Measurements from ENCODE around the gene RPS4Y2.

The RPS4Y2 gene

DNA sequence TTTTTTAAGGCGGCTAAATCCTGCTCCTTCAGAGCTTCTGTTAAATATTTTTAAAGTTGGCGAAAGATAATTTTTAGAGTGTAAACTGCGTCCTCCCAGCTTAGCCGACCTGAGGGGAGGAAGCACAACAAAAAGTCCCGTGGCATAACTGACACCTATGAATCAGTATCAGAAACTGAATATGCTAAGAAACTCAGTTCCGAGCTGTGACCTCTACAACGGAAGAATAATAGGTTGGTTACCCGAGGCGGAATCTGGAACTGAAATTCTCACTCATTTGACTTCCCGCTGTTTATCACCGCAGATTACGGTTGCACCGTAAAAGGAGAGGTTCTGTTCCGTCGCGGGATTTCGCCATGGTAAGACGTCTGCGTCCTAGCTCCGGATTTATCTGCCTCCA lies at the start of gene RPS4Y2:
RPS4Y2 (plus strand) TSS at position 301 of the 400 bp plus-strand sequence; CDS start at position 357, 56 bp downstream.
- DNase-seq = no peak

DNA sequence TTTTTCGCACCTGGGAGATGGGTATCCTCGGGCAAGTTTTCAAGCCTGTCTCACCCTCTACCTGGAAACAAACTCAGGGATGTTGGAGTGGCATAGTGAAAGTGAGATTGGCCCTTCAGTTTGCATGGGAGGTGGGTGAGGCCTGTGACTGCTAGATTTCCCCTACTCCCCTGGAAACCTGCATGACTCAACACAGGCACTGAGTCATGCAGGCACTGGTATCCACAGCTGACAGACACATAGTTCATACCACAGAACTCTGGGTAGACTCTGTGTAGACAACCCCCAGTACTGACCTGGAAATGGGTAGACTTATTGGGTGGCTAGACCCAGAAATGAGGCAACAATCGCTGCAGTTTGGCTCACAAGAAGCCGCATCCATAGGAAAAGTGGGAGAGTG lies 41.5 kb upstream of the RPS4Y2 start:
- no peak for DNase-seq

DNA sequence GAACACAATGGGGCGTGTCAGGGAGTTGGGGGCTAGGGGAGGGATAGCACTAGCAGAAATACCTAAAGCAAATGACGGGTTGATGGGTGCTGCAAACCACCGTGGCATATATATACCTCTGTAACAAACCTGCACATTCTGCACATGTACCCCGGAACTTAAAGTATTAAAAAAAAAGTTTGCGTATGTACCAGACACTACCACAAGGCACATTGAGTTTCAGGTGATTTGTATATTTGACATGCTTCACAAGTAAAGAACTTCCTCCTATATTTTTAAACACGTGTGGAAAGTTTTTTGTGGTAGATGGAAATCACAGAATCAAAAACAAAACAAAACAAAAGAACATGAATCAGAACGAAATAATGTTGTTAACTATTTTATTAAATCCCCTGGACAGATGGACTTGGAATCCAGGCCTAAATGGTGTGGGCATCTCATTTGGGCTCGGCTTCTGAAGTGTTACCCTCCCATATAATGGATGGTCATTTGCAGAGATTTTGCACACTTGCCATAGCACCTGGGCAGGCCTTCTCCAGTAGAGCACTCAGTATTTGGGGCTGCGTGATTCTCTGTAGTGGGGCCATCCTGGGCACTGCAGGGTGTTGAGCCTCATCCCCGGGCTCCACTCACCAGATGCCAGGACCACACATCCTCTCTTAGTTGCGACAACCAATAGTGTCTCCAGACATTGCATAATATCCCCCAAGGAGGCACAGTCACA lies 29.6 kb upstream of the RPS4Y2 start:
- DNase-seq = no peak

DNA sequence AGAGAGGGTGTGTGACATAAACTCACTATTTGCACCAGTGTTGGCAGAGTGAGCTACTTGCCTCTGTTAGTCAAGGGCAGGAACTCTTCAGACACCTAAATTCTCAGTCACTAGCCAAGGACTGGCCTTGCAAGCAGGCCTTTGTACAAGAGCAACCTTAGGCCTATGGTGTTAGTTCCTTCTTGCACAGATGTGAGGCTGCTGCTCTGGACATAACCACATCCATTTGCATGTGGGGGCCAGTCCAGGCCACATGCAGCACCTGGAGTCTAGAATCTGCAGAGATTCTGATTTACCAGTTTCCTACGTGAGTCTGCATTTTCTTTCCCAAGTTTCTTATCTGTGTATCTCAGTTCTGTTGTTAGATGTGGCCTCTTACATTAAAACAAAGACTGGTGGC lies 20.7 kb upstream of the RPS4Y2 start:
- DNase-seq = no peak

DNA sequence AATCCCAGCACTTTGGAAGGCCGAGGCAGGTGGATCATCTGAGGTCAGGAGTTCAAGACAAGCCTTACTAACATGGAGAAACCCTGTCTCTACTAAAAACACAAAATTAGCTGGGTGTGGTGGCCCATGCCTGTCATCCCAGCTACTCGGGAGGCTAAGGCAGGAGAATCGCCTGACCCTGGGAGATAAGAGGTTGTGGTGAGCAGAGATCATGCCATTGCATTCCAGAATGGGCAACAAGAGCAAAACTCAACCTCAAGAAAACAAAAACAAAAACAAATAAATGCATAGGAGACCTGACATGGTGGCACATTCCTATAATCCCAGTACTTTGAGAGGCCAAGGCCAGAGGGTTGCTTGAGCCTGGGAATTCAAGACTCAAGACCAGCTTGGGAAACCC lies 16.1 kb upstream of the RPS4Y2 start:
- DNase-seq = no peak

DNA sequence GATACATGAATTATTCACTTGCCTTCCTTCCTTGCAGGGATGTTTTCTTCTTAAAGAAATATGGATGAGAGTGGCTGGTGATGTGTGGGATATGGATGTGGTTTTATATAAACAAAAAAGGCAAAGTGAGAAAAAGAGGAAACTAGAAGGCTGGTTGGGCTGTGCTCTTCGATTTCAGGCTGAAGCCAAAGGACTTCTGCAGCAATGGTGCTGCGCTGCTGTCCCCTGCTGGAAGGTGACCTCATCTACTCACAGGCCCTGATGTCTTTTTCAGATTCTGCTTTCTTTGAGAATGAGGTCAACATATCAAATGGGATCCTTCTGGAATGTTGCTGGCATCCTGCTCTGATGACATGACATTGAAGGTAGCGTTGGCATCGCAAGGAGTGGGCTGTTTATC lies 15.3 kb upstream of the RPS4Y2 start:
- DNase-seq = no peak

DNA sequence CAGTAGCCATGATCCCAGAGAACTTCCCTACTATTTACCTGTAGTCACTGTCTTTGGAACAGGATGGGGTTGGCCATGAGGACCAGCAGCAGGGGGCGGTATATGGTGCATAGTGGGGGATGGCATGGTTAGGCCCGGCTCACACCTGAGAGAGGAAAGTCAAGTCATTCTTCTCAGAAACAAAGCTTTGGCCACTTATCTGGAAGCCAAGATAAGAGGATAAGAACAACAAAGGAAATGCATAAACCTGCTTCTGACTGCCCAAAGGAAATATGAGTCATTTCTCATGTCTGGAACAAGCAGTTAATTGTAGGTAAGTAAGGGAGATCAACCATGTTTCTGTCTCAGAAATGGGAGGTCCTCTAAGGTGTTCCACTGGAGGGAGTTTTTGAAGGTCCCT lies 10.8 kb upstream of the RPS4Y2 start:
- no peak for DNase-seq

DNA sequence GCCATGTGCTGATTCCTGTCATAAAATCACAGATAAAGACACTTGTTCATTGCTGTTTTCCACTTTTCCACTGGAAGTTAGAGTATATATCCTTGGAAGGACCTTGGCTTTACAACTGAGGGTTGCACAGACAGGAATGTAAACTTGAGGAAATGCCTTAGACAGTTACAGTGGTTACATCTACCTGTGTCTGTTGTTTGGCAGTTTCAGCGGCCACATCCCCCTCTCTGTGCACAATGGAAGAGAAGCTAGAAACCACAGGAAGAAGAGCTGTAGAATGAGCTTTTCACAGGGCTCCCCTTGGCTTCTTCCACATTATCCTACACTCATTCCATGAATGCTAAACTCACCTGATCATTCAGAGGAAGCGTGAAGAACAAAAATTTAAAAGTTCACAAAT lies 9.0 kb upstream of the RPS4Y2 start:
- DNase-seq = no peak

DNA sequence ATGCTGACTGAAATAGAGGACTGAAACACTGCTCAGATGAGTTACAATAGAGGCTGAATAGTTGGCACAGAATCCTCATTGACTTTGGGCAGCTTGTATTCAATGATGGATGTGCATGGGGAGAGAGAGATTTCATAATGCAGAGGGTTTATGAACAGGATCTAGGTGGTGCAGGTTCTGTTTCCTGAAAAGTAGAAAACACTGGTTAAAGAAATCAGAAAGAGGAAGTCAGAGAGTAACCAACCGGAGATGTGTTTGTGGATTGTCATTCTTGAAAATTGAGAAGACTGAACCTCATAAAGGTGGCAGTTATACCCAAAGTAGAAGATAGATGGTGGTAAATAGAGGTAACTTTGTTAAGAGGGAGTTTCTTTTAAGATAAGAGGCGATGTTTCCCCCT lies 8.0 kb downstream of the RPS4Y2 start:
- no peak for DNase-seq

DNA sequence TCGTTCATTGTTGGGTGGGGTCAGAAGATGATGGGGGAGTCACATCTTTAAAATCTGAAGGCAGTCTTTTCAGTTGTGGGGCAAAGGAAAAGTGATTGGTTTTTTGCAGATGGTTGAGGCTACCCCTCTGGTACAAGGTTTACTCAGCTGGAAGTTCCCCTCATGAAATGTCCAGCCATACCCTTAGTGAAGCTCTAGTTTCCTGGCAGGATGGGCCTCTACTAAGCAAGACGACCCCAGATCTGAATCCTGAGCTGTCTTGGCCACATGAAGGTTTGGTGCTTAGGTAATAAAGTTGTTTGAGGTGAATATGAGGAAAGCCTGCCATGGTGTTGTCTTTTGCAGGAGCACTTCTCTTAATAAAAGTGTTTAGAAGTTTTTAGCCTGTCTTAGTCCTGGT lies 9.2 kb downstream of the RPS4Y2 start:
- DNase-seq = no peak

DNA sequence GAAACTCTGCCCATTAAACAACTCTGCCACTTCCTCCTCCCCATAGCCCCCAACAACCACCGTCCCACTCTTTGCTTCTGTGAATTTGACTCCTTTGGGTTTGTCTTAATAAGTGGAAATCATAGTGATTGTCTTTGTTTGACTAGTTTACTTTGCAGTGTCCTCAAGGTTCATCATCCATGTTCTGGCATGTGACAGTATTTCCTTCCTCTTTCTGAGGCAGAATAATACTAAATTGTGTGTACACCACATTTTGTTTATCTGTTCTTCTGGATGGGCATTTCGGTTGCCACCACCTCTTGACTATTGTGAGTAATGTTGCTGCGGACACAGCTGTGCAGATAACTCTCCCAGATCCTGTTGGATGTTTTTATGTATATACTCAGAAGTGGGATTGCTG lies 14.8 kb downstream of the RPS4Y2 start:
- DNase-seq = no peak

DNA sequence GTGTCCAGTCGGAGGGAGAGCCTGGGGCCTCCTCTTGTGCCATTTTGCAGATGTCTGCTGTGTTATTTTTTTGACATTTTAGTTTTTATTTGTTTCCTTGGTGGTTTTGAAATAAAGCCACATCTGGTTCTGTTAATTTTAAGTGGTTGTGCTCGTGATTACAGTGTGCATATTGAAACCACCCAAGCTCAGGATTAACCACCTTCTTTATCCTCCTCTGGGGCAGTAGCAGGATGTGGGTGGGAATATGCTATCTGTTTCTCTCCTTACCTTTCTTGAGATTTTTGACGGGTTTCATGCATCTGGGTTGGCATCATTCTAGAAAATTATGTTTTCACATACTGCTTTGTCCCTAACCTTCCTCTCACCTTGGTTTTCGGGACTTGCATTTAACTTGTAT lies 20.2 kb downstream of the RPS4Y2 start:
- DNase-seq = no peak

DNA sequence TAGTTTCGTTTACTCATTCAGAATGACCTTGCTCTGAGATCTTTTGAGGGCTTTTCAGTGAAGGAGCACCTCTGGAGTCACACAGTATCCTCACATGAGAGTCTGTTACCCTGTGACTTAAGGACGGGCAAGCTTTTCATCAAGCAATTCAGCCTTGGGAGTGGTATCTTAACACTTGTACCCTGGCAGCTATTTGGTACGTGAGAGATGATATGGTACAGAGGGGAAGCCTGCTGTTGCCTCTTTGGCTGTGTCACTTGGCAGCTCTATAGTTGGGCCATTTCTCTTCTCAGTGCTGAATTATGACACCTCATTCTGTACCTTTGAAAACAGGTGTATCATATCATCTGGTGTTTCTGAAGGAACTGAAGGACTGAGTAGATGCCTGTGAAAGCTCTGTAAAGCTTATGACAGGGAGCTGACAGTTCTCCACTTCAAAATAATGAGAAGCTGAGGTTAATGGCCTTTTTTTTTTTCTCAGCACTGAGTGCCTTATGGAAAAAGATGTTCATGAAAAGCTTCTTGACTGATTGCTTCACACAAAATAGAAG lies 24.3 kb downstream of the RPS4Y2 start:
- DNase-seq = no peak

DNA sequence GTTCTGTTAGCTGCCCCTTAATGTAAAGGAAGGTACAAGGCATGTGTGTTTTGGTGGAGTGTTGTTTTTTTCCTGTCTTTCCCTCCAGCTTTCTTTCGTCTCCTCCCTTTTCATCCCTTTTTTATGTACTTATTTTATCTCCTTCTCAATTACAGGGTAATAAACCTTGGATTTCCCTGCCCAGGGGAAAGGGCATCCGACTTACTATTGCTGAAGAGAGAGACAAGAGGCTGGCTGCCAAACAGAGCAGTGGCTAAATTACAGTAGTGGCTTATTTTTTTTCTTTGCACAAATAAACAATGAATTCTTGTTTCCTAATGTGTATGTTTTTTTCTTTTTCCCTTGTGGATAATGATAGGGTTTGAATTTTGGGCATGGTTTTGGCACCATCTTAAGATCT lies 24.9 kb downstream of the RPS4Y2 start:
- DNase-seq = no peak

DNA sequence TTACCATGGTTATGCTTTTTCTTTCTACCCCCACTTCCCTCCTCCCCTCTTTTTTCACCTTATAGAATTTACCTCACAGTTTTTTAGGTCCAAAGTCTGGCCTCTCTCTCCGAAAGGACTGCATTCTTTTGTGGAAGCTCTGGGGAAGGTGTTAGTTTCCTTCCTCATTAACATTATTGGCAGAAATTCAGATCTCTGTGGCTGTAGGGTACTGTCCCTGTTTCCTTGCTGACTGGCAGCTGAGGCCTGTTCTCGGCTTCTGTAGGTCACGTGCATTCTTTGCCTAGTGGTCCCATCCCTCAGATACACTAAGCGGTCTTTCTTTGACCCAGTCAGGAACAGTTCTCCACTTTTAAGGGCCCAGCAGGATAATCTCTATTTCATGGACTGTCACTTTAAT lies 25.5 kb downstream of the RPS4Y2 start:
- DNase-seq = no peak

DNA sequence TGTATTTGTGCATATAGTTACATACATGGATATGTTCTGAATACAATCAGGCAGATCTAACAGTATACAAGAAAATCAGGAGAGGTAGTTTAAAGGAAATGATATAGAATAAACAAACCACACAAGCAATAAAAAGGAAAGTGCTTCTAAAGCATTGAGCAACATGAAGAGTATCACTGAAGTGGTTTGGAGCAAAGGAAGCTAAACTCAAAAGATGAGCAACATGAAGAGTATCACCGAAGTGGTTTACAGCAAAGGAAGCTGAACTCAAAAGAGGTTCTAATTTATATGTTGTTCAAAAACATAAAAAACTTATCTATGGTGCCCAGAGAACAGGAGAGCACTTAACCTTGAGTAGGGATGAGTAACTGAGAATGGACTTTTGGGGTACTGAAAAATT lies 29.1 kb downstream of the RPS4Y2 start:
- no peak for DNase-seq

DNA sequence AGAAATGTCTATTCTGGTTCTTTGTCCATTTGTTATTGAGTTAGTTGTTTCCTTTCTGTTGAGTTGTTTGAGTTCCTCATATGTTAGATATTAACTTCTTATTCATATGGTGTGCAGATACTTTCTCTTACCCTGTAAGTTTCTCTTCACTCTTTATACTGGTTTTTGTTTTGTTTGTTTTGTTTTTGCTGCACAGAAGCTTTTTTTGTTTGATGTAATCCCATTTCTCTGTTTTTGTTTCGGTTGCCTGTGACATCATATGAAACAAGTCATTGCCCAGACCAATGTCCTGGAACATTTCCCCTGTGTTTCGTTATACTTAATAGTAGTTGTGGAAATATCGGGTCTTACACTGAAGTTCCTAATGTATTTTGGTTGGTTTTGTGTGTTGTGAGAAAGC lies 31.2 kb downstream of the RPS4Y2 start:
- DNase-seq = no peak

DNA sequence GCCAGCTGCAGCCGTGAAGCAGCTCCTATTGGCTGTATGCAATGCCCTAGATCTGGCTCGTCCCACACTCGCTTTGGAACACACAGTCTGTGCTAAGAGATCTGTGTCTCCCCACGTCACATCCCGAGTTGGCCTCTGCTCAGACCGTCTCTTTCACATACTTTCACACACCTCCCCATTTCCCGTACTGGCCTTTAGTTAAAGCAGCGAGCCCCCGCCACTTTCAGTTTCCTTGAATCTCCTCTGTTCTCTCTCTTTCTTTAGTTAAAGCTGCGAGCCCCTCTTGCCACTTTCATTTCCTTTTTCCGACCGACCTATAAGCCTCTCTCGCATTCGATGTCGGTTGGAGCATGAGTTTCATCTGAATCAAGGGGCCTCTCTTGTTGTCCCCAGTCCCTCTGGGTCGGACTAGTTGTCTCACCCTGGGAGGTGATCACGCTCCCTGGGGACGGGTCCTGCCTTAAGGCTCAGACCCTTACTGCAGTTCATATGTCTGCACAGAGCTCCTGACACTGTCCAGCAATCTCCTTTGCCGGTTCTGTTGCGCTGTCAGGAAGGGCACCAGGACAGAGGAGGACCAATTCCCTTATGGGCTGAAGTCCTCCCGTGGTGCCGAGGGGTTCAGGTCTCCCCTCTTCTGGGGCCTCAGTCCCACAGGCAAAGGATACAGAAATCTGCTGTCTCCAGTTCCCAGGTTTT lies 42.6 kb downstream of the RPS4Y2 start:
- no peak for DNase-seq

DNA sequence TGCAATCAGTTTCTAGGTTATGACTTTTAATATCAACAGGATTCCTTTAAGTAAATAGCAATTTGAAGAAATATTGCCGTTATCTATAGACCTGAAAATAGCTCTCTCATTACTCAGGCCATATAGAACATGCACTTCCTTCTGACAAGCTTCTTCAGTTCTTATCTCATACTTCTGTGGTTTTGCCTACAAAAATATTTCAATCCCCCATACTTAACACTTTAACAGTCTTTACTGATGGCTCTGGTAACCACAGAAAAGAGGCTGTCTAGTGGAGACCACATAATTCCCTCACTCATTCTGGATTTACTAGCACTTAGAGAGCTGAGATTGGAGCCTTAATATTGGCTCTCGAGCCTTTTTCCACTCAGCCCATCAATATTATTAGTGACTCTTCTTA lies 46.8 kb downstream of the RPS4Y2 start:
- DNase-seq = no peak

DNA sequence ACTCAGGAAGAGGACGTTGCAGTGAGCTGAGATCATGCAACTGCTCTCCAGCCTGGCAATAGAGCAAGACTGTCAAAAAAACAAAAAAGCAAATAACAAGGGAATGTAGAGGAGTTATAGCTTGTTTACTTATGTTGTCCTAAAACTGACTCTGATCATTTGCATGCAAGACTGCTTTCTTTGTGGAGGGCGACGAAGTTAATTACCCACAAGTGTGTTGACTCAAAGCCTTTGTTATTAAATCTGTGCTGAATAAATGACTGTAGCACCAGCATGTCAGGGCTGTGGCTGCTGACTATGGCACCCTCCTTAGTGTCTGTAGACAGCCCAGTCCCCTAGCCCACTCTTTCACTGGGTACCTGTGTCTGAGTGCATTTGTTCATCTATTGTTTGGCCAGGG lies 50.3 kb downstream of the RPS4Y2 start:
- DNase-seq = no peak

DNA sequence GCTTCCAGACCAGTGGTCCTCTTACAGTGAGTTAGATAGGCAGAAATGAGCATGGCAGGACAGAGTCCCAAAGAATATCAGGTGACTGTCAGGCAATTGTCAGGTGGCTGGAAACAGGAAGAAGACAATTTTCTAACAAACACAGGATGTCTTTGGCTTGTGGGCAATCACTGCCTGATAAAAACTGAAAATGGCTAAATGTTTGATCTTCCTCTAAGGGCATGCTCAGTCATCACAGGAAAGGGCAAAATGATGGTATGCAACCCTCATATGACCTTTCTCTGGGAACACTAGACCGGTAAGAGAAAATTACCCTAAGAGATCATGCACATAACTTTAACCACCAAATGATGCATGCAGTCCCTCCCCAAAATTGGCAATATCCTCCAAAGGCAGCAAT lies 57.6 kb downstream of the RPS4Y2 start:
- no peak for DNase-seq

DNA sequence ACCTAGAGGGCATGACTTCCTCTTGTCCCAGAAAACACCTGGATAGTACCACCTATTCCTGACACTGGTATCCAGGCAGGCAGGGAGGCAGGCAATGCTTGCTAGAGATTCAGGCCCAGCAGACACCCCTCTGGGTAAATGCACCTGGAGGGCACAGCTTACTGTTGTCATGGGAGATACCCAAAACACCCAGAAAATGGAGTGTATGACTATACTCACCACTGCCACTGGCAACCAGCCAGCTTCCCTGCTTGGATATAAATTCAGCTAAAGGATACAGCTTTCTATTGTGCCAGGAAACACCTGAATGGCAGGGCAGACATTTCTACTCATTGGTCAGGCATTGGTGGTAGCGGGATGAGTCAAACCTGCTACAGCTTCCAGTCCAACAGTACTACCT lies 58.9 kb downstream of the RPS4Y2 start:
- DNase-seq = no peak

DNA sequence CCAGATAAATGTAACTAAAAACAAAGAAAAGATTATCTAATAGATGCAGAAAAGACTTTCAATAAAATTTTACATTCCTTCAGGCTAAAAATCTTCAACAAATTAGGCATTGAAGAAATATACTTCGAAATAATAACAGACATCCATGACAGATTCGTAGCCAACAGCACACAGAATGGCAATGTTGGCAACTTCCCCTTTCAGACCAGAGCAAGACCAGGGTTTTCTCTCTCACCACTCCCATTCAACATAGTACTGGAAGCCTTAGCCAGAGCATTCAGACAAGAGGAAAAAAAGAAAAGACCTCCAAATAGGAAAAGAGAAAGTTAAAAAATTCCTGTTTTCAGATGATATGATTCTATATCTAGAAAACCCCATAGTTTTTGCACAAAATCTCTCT lies 61.2 kb downstream of the RPS4Y2 start:
- DNase-seq = no peak

Measured in NCI-H2227 treated with DMSO at 0.1 percent for 48 hours (cell line).